HG02678 (cell line): ENCODE results near the gene RASSF1.
"Not testable (repeated sequence)": the region's sequence is repeated elsewhere in the genome, so short reads cannot be mapped to it uniquely, and the experiment has no call there.

Experiments
- ATAC-seq: cut with Tn5 transposase; IDR thresholded peaks from one replicate; pipeline ENCODE4 v1.9.1; 2021; ENCODE audit warnings: mild to moderate bottlenecking, moderate library complexity; ENCODE audit not compliant: unreplicated experiment

Gene RASSF1

GRCh38 chr3:50325497-50326181, 15.0 kb downstream of the RASSF1 start:
- ATAC-seq = no peak

DNA sequence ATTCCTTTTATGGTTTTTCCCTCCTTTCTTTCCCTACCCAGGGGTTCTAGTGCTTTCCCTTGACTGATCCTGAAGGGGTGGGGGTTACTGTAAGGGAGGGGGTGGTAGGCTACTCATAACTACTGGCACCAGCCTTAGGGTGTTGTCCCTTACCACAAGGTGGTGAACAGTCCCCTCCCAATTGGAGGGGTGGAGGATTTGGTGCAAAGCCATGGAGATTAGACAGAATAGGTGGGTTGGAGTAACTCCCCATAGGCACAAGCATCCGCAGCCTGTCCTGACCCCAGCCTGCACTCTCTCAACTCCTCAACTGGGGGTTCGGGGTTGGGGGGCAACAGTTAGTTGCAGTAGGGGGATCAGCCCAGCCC, 15.5 kb downstream of the RASSF1 start:
- ATAC-seq = no peak

DNA sequence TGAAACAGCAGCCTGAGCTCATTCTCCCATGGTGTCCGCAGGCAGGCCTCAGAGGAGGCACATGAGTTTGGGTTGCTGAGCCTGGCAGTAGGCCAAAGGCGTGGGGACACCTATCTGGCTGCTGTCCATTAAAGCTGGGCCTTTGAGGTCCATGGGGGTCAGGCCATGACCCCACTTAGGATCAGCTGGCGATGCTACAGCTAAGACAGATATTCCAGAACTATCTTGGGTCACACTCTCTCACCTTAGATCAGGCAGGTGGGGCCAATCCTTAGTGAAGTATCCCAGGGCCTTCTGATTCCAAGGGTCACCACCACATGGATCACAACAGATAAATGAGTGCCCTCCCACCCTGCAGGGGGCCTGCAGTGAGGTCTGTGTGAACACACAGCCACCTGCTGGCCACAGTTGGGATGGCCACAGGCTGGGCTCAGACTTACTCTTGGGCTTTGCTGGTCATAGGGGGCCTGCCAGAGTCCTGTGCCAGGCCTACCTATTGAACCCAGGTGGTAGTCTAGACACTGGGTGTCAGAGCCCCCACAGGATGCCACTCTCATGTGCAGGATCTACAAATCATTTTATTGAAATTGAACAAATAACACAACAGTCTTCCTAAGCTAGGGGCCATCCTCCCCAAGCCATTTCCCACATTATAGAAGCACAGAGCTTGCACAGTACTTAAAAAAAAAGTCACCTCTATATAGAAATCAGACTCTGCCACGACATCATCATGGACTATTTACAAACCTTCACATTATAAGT, 16.1 kb downstream of the RASSF1 start:
- ATAC-seq = no peak

DNA sequence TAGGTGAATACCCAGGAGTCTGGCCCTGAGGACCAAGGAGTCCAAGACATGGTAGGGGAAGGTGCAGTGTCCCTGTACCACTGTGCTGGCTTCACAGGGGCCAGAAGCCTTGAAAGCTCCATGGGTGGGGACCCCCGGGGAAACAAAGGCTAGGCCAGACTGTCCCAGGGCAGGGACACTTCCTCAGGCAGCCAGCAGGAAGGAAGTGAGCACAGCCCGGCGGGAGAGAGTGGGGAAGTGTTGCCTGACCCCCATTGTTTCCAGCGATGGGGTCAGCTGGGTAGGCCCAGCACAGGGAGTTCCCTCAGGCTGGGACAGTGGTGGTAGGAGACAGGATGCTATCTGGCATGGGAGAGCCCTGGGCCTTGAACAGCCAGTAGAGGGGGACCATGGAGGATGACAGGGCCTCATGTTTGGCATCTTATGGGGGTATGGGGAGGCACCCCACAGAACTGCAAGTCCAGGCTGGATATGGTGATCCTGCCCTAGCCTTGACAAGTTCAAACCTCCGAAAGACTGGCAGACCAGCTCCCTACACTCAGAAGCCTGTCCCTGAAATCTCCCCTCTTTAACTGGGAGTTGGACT, 16.9 kb downstream of the RASSF1 start:
- no peak for ATAC-seq

DNA sequence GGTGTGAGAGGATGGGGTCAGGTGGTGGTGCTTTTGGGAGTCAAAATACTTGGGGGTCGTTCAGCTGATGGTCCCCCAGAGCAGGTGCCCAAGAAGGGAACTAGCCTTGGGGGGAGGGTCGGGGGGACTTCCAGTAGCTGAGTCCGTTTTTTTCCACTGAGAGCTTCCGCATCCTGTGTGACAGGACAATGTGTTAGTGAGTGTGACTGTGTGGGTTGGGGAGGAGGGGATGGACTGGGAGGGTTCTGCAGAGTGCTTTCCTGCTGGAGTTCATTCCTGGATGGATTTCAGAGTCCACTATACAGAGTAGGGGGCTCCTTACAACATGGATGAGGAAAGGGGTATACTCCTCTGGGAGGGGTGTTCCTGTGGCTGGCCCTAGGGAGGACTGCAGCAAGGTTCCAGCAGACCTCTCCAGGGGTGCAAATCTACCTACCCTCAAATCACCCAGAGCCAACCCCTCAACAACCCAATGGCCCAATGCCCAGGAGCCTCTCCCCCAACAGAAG, 17.5 kb downstream of the RASSF1 start:
- no peak for ATAC-seq

DNA sequence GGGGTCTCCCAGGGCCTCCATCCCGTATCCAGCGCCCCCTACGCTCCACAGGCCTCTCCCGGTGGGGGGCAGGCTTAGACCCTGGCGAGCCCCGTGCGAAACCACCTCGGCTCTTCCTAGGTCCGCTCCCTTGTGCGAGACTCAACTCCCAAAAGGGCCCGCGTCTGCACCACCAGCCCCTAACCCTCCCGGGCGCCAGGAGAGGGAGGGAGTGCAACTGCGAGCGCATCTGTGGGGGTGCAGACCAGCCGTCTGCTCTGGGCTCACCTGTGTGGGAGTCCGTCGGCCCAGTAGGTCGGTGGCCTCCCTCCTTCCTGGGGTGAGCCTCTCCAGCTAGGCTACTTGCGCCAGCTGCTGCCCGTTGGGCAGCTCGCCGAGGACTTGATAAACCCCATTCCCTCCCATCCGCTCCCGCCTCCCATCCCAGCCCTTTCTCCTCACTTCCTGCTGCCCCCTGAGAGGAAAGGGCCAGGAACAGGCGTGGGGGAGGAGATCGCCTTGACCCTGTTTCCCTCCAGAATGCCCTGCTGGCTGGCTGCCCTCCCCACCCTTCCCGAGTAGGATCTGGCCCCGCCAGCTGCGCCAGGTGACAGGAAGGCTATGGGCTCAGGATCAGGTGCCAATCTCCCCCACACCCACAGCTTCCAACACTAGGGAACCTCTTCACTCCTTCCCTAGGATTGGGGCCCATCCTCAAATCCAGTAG, 18.1 kb downstream of the RASSF1 start, which contains the start of gene HYAL2:
HYAL2 (minus strand) TSS at position 360 of the 706 bp plus-strand sequence. CDS start 2,256 bp downstream, outside the sequence.
- ATAC-seq = no peak

DNA sequence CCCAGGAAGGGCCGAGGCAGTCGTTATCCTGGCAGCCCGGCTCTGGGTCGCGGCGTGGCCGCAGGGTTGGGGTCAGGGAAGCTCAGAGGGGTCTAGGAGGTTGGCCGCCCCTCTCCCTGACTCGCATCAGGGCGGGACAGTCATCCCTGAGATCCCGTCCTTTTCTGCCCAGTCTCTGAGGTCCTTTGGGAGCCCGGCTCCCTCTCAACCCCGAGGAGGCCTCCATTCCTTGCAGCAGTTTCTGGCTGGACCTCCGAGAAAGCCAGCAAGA, 18.6 kb downstream of the RASSF1 start:
- ATAC-seq = no peak

GRCh38 chr3:50321336-50322114, 19.1 kb downstream of the RASSF1 start:
- ATAC-seq = peak; percentile 83

DNA sequence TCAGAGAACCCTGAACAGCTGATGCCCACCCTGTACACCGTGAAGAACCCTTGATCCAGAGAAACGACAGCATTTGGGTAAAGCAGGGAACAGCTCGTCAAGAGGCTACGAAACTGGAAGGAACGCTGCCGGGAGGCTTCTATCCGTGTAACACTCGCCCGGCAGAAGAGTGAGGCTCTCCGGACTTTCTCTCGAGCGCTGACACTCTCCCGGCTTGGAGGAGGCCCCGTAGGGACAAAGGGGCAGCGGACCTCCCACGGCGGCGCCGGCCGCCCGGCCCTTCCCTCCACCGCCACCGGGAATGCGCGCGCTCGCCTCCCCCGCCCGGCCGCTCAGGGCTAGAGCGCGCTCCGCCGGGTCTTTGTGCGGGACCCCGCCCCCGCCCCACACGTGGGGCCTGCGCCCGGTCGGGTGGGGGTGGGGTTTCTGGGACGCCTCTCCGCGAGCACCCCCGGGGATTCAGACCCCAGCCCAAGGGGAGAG, 19.7 kb downstream of the RASSF1 start:
- peak; percentile 59 for ATAC-seq

- ATAC-seq = no peak
Measured at GRCh38 chr3:50319894-50320625, 20.6 kb downstream of the RASSF1 start.

DNA sequence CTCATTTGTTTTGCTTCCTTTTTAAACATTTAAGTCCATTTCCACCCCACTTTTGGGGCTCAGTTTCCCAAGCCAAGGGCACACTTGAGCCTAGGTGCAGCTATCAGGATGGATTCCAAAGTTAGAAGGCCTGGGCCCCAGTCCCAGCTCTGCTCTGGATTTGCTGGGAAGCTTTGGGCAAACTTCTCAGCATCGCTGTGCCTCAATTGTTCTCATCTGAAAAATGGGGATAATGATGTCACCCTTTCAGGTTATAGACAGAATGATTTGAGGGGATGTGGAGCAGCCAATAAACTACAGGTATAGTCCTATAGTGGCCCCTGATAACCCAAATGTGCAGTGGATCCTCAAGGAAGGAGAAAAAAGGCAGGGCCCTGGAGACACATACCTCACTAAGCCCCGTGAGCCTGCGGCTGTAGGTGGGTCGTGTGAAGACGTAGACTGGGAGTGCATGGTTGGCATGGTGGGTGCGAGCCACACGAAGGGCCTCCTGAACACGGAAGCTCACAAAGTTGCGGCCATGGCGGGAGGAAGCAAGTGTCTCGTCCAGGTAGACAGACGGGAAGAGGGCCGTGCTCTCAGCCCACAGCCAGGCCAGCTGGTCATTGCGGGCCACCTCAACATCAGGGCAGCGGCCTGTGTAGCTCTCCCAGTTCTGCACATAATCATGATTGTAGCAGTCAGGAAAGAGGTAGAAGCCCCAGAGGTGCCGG, 21.3 kb downstream of the RASSF1 start:
- ATAC-seq = no peak

DNA sequence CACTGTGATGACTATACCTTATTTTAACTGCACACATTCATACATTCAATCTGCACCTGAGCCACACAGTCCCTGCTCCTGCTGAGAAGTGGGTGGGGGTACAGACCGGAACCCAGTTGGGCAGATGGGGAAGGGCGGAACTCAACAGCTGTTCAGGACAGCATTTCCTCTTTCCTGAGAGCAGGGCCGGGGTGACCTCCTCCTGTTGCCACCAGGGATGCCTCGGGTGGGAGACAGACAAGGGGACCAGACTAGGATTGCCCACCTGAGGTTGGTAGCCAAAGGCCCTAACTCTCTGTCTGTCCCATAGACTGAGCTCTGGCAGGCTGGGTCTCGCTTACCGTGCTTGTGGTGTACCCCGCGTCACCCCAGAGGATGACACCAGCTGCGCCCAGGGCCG, 22.0 kb downstream of the RASSF1 start:
- ATAC-seq = no peak

GRCh38 chr3:50318163-50318562, 22.5 kb downstream of the RASSF1 start:
- no peak for ATAC-seq

DNA sequence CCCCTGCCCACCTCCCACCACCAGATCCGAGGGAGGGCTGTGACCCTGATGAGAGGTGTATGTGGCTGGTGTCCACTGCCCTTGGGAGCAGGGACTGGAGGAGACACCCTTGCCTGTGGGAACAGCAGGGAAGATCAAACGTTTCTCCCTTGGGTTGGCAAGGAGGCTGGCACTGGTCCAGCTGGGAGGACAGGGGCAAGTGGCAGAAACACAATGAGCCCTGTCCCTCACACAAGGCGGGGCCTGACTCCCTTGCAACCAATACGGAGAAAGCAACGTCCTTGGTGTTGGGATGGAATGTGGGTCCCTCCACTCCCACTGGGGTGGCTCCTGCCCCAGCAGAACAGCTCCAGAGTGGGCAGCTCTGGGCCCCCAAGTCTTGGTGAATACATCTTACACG, 23.3 kb downstream of the RASSF1 start:
- ATAC-seq = no peak

GRCh38 chr3:50316657-50317242, 23.9 kb downstream of the RASSF1 start:
- ATAC-seq = no peak

DNA sequence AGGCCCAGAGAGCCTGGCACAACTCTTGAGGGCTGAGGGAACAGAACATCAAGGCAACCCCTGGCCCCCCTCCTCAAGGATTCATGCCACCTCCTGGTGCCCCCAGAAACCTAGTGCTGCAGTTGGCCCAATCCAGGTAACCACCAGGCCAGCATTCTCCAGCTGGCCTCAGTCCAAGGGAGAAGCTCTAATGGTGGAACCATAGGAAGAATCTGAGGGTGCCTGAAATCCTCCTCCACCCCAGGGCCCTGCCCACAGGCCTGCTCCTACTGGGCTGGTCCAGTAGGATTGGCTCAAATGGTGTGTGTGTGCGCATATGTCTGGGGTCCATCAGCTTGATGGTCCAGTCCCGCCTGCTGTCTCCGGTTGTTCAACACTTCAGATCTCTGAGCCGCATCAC, 25.8 kb downstream of the RASSF1 start:
- ATAC-seq = no peak

GRCh38 chr3:50314342-50314741, 26.3 kb downstream of the RASSF1 start:
- ATAC-seq = no peak

DNA sequence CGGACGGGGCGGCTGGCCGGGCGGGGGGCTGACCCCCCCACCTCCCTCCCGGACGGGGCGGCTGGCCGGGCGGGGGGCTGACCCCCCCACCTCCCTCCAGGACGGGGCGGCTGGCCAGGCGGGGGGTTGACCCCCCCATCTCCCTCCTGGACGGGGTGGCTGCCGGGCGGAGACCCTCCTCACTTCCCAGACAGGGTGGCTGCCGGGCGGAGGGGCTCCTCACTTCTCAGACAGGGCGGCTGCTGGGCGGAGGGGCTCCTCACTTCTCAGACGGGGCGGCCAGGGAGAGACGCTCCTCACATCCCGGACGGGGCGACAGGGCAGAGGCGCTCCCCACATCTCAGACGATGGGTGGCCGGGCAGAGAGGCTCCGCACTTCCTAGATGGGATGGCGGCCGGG, 28.6 kb downstream of the RASSF1 start:
- ATAC-seq = not testable (repeated sequence)

DNA sequence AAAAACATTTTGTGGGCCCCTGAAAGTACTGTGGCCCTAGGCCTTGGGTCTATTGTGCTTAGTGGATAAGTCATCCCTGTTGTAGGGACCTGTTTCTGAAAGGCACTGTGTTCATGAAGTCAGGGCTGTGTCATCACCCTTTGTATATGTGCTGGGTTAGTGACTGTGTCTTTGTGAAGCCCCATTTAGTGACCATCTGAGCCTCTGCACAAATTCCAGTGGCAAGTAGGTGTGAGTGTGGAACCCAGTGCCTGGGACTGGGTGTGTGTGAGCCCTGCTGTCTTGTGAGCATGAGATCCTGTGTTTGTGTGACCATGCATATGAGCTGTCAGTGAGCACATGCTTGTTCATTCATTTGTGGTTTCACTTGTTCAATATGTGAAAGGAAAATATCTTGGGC, 36.0 kb downstream of the RASSF1 start:
- no peak for ATAC-seq
